A549 treated with AZD9567 at 1 μM for 4 hours (cell line): ENCODE results near the gene LSM6. TPM values are rescaled to one million over a fixed set of nuclear protein-coding genes. Genes with fewer than 3 reads are reported as not detected.

Source experiments
- total RNA-seq: library from RNA; stranded (reverse); fragments of 200-300 nt; extraction: Qiagen RNA extraction; gene quantifications from 5 replicates; pipeline ENCODE4 v1.2.3, GENCODE V29; 2022; ENCODE audit not compliant: insufficient read depth

LSM6 gene
- total RNA-seq = 31.2 to 35.3 TPM (median 32.6 TPM) in 5 replicates

DNA sequence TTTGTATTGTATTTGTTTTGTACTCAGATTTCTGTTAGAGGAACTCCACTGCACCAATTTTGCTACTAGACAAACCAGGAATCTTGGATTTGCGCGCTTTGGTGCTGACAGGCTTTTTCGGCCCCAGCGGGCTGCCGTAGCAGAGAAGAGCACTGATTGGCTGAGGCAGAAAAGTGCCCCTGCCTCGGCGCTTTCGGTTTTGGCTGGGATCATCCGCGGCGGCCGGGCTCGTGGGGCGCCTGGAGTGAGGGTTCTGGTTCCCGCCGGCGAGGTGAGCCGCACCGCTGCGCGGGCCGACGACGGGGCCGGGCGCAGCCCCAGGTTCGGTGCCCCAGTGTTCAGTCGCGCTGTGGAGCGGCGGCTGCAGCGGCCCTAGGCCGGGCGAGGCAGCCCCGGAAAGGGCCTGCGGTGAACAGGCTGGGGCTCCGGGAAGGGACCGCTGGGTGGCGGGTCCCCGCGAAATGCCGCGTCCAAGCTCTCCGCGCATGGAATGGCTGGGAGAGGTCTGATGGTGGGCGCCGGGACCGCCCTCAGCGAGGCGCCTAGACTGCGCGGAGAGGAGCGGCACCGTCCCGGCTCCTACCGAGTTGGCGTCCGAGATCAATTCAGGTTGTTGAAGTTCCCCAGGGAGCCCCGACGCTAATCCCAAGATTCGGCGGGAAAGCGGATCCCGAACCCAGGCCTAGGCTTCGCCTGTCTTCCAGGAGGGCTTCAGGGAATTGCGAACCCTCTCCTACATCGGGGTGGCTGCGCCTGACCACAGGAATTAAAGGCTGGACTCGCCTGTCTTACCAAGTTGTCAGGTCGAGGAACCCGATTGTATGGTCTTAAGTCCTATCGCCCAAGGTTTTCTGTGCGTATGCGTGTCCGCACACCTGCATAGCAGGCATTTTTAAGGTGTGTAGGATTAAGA, at the start of gene LSM6:
Gene LSM6 (plus strand): TSS at position 178 of the 913 bp plus-strand sequence. CDS start 7,204 bp downstream, outside the sequence.

DNA sequence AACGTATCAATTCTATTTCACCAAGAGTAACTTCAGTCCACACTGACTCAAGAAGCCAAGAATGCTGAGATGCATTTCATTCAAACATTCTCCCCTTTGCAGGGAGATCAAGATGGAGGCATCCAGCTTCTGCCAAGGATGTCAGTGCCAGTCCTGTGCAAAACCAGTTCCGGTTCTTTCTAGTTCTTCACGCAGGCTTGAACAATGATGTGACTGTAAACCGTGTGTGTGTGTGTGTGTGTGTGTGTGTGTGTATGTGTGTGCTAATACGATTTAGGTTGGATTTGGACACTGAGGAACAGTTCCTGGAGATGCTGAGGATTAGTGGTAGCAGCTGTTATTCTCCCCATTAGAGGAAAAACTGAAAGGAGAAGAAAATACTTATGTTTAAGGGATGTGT, 38.7 kb downstream of the LSM6 start, which contains the start of gene REELD1:
Gene REELD1 (plus strand): TSS at position 301 of the 400 bp plus-strand sequence. CDS start 2,415 bp downstream, outside the sequence.

Other genes with a start within 250 kb of the LSM6 start
- 1.9 to 3.0 TPM (median 2.2 TPM) in 5 replicates for gene ZNF827, start 236.9 kb upstream of the LSM6 start, total RNA-seq
- 0.09 TPM in 1 of 5 replicates, not detected in the others for gene REELD1, start 38.8 kb downstream of the LSM6 start, total RNA-seq